Measurements from ENCODE around the gene RGS16. TPM values are rescaled to one million over a fixed set of nuclear protein-coding genes. Genes with fewer than 3 reads are reported as not detected.
A peak's percentile ranks its signal among the peaks of the same experiment; 100 is the strongest.

The RGS16 gene
- total and polyA plus RNA-seq, 9 of the 15 experiments (the other 6 are each of a cell fraction or from before 2014, with no cell fraction given) = 0.07 to 0.55 (median 0.36) TPM

DNA sequence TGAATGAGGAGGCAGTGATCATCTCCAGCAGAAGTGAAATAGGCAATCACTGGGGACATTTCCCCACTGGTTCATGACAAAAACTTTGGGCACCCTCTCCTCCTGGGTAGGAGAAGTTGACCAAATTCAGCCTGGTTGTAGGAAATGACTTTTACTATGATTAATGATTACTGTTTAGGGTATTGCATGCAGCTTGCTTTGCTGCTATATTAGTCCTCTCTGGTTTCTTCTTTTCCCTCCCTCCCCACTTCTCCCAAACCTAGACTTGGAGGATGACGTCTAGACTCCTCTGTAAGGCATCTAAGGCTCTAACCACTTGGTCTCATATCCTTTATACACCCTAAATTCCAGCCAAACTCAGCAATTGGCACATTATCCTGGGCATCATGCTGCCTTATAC lies 3.4 kb upstream of the RGS16 start:
- Histone ChIP-seq H3K4me2 (ENCODE audit: insufficient read depth, low read length) (no peak overlapping the region), H3K9me1 (ENCODE audit: control insufficient read depth, insufficient read depth, low read length) (no peaks in the 10 kb centered on the region), H3K9me3 (replicated peaks; ENCODE audit: control insufficient read depth, insufficient read depth, low read depth, low read length) (no peaks in the 10 kb centered on the region), H3K27me3 (ENCODE audit: control insufficient read depth in 2 of 2, insufficient read depth in 2 of 2, low read length in 2 of 2) (peaks cover 23 to 48% of the 10 kb centered on the region in 2 experiments; a peak in 4 of 5 replicates), H3K9ac (ENCODE audit: insufficient read depth in 1 of 2, low read depth in 2 of 2, low read length in 2 of 2) (no peak overlapping the region), H3K79me2 (ENCODE audit: control insufficient read depth, insufficient read depth, low read length) (no peaks in the 10 kb centered on the region), H3K27ac (ENCODE audit: extremely low read depth, low read depth, low read length) (no peak overlapping the region), H2AFZ (ENCODE audit: low read depth, low read length) (no peak overlapping the region), H3K4me1 (replicated peaks in 1 of 2; ENCODE audit: control insufficient read depth in 2 of 2, insufficient read depth in 2 of 2, low read length in 2 of 2) (peaks cover 11 to 12% of the 10 kb centered on the region in 2 experiments; a peak in 4 of 5 replicates), H3K36me3 (ENCODE audit: control insufficient read depth, insufficient read depth, low read length) (no peaks in the 10 kb centered on the region), H3K4me3 (no peak overlapping the region), H4K20me1 (replicated peaks; ENCODE audit: control insufficient read depth, insufficient read depth, low read length) (no peaks in the 10 kb centered on the region)
- ChIA-PET POLR2A (interaction anchor here (0.6 to 1.2 kb wide), 3 partner anchors 13 to 233 kb away, joined by 3 read pairs; no protein-coding TSS in a partner anchor), CTCF (ENCODE audit: low intra/inter-chr PET ratio) (no interaction called here)
- WGBS (ENCODE audit: insufficient coverage, low coverage, missing lambda C conversion rate) = 0% methylated on average over 1 of the region's 1 CpG
- in situ Hi-C loops (cut with MboI) = no loop called here
- ATAC-seq (no peak), DNase-seq (ENCODE audit: extremely low read depth in 1 of 4, low spot score in 3 of 4) (no peak), FAIRE-seq (no peak)
- intact Hi-C loops (cut with micrococcal nuclease) = no loop called here
- BruUV-seq (replicated peaks) = no TSS peak
- no peak for TF ChIP-seq NCOA2 (IDR thresholded peaks at IDR 0.05; ENCODE audit: partially characterized antibody in 2 of 2)

DNA sequence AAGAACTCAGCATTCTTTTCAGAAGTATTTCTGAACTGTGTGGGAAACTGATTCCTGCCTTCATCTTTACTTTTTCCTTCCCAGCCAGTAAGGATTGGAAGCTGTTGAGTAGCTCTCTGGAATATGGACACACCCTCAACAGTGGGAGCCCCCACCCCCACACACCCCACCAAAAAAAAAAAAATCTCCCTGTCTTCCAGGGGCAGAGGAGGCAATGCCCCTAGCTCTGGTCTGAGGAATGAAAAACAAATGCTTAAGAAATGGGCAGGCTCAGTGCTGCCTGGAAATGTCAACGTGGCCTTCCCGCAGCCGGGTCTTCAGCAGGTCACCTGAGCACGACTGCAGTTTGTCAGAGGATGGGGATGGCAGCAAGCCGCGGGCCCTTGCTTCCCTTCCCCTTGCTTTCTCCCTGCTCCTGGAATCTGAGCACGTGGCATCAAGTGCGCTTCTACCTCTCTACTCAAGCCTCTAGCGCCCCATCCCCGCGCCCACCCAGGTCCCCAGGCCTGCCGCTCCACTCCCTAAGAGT lies 479 bp downstream of the RGS16 start:
- H3K9me1 ChIP-seq (ENCODE audit: control insufficient read depth, insufficient read depth, low read length) = no peaks in the 10 kb centered on the region
- FAIRE-seq (no peak), DNase-seq (ENCODE audit: extremely low read depth in 1 of 4, low spot score in 3 of 4) (no peak), ATAC-seq (no peak)
- in situ Hi-C loops (cut with MboI) (no loop called here), intact Hi-C loops (cut with micrococcal nuclease) (no loop called here)
- peak overlapping the region; percentile 94 for H2AFZ ChIP-seq (ENCODE audit: low read depth, low read length)
- H3K4me1 ChIP-seq (replicated peaks in 1 of 2; ENCODE audit: control insufficient read depth in 2 of 2, insufficient read depth in 2 of 2, low read length in 2 of 2) = peaks cover 12 to 13% of the 10 kb centered on the region in 2 experiments; a peak in 4 of 5 replicates
- no TSS peak for BruUV-seq (replicated peaks)
- no peaks in the 10 kb centered on the region for H3K36me3 ChIP-seq (ENCODE audit: control insufficient read depth, insufficient read depth, low read length)
- CTCF ChIA-PET (ENCODE audit: low intra/inter-chr PET ratio) = no interaction called here
- 0 out of 2 replicates have a peak overlapping the region, but pooled peaks have one; percentile 15 for H3K4me3 ChIP-seq
- H3K9ac ChIP-seq (ENCODE audit: insufficient read depth in 1 of 2, low read depth in 2 of 2, low read length in 2 of 2) = peak overlapping the region in 1 of 2 experiments; percentile 18; a peak in 2 of 4 replicates
- H3K4me2 ChIP-seq (ENCODE audit: insufficient read depth, low read length) = peak overlapping the region; percentile 77
- POLR2A ChIA-PET = interaction anchor here (1.0 to 1.3 kb wide), 6 partner anchors 9 to 188 kb away, joined by 3 to 5 read pairs (median 4); partner anchors contain the start of gene RNASEL
- H3K27me3 ChIP-seq (ENCODE audit: control insufficient read depth in 2 of 2, insufficient read depth in 2 of 2, low read length in 2 of 2) = peaks cover 3 to 21% of the 10 kb centered on the region in 2 experiments; a peak in 4 of 5 replicates
- H3K9me3 ChIP-seq (replicated peaks; ENCODE audit: control insufficient read depth, insufficient read depth, low read depth, low read length) = no peaks in the 10 kb centered on the region
- H3K79me2 ChIP-seq (ENCODE audit: control insufficient read depth, insufficient read depth, low read length) = no peaks in the 10 kb centered on the region
- no peak overlapping the region for H3K27ac ChIP-seq (ENCODE audit: extremely low read depth, low read depth, low read length)
- H4K20me1 ChIP-seq (replicated peaks; ENCODE audit: control insufficient read depth, insufficient read depth, low read length) = no peaks in the 10 kb centered on the region
- 3% methylated on average over 12 of the region's 12 CpGs for WGBS (ENCODE audit: insufficient coverage, low coverage, missing lambda C conversion rate)
- TF ChIP-seq, protein P1, sequence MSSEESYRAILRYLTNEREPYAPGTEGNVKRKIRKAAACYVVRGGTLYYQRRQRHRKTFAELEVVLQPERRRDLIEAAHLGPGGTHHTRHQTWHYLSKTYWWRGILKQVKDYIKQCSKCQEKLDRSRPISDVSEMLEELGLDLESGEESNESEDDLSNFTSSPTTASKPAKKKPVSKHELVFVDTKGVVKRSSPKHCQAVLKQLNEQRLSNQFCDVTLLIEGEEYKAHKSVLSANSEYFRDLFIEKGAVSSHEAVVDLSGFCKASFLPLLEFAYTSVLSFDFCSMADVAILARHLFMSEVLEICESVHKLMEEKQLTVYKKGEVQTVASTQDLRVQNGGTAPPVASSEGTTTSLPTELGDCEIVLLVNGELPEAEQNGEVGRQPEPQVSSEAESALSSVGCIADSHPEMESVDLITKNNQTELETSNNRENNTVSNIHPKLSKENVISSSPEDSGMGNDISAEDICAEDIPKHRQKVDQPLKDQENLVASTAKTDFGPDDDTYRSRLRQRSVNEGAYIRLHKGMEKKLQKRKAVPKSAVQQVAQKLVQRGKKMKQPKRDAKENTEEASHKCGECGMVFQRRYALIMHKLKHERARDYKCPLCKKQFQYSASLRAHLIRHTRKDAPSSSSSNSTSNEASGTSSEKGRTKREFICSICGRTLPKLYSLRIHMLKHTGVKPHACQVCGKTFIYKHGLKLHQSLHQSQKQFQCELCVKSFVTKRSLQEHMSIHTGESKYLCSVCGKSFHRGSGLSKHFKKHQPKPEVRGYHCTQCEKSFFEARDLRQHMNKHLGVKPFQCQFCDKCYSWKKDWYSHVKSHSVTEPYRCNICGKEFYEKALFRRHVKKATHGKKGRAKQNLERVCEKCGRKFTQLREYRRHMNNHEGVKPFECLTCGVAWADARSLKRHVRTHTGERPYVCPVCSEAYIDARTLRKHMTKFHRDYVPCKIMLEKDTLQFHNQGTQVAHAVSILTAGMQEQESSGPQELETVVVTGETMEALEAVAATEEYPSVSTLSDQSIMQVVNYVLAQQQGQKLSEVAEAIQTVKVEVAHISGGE (CRISPR knock-in tag; IDR thresholded peaks at IDR 0.05) = no peak
- no peak for TF ChIP-seq PHB2 (IDR thresholded peaks at IDR 0.05; ENCODE audit: low read depth)
- TF ChIP-seq CC2D1A (IDR thresholded peaks at IDR 0.05) = no peak
- 0 out of 2 replicates have a peak, but pooled peaks have one; percentile 10 for TF ChIP-seq LCOR (CRISPR knock-in tag; IDR thresholded peaks at IDR 0.05)
- no peak for TF ChIP-seq ZBTB7A (IDR thresholded peaks at IDR 0.05; ENCODE audit: borderline replicate concordance, control insufficient read depth, low read depth, low read length)
- TF ChIP-seq, protein P2, sequence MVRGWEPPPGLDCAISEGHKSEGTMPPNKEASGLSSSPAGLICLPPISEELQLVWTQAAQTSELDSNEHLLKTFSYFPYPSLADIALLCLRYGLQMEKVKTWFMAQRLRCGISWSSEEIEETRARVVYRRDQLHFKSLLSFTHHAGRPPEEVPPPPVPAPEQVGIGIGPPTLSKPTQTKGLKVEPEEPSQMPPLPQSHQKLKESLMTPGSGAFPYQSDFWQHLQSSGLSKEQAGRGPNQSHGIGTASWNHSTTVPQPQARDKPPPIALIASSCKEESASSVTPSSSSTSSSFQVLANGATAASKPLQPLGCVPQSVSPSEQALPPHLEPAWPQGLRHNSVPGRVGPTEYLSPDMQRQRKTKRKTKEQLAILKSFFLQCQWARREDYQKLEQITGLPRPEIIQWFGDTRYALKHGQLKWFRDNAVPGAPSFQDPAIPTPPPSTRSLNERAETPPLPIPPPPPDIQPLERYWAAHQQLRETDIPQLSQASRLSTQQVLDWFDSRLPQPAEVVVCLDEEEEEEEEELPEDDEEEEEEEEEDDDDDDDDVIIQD (CRISPR knock-in tag; IDR thresholded peaks at IDR 0.05) = no peak
- TF ChIP-seq, protein P3, sequence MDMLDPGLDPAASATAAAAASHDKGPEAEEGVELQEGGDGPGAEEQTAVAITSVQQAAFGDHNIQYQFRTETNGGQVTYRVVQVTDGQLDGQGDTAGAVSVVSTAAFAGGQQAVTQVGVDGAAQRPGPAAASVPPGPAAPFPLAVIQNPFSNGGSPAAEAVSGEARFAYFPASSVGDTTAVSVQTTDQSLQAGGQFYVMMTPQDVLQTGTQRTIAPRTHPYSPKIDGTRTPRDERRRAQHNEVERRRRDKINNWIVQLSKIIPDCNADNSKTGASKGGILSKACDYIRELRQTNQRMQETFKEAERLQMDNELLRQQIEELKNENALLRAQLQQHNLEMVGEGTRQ (CRISPR knock-in tag; IDR thresholded peaks at IDR 0.05) = 0 out of 2 replicates have a peak, but pooled peaks have one; percentile 1

All from K562 (cell line).